GM21423 (cell line): ENCODE results near the gene HIF1A.

Experiments
- ATAC-seq: cut with Tn5 transposase; IDR thresholded peaks from one replicate; pipeline ENCODE4 v1.9.1; 2021; ENCODE audit warnings: mild to moderate bottlenecking, moderate library complexity; ENCODE audit not compliant: unreplicated experiment

The HIF1A gene

GRCh38 chr14:61672796-61673195 lies 22.5 kb upstream of the HIF1A start:
- no peak for ATAC-seq

DNA sequence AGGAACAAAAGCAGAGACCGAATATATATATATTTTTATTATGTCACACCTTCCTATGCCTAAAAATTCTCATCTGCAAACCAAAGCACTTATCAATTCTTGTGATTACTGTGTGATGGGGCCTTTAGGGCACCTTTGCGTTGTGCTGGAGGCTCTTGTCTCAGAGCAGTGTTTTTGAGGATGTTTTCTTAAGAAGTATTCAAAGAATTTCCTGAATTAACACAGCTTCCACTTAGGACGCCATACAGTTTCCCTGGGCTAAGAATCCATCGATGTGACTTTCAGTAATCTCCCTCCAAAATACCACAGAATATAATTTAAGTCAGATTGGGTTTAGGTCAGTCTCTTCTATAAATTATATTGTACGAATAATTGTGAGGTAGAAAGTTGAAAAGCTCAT lies 22.0 kb upstream of the HIF1A start:
- ATAC-seq: no peak

- no peak for ATAC-seq
Observed at GRCh38 chr14:61675291-61675690, 20.0 kb upstream of the HIF1A start.

DNA sequence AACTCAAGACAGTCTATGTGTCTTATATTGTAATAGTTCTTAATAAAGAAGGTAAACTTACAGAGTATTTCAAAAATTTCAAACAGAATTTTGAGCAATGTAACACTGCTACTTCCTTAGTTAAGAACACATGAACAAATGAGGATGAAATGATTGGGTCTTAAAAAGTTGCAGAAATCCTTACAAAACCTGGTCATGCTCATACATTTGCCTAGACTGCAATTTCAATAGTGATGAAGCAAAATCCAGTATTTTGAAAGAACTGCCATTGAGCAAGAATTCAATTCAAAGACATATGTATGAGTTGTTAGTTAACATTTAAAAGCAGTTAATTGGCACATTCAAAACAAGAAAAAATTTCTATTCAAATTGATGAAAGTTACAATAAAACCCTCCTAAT lies 17.8 kb upstream of the HIF1A start:
- ATAC-seq: no peak

GRCh38 chr14:61678975-61679374 lies 16.3 kb upstream of the HIF1A start:
- ATAC-seq: no peak

DNA sequence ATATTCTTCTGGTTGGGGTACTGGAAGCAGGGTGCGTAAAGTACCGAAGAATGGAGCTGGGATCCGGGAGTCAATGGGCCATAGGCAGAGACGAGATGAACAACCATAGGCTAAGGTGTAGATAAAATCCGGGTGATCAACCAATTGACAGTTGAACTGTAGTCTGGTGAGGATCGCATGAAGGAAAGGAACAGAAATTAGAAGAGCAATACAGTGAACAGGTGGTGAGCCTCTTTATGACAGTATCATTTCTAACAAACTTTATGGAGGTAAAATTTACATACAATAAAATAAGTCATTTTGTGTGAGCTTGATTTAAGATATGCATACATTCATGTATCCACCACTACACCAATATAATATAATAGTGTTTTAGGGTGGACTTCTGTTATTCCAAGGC lies 13.9 kb upstream of the HIF1A start:
- ATAC-seq: no peak

GRCh38 chr14:61683108-61683507 lies 12.2 kb upstream of the HIF1A start:
- no peak for ATAC-seq

- ATAC-seq: no peak
Observed at GRCh38 chr14:61690039-61690438, 5.3 kb upstream of the HIF1A start.

GRCh38 chr14:61690982-61691381 lies 4.3 kb upstream of the HIF1A start:
- ATAC-seq: no peak

DNA sequence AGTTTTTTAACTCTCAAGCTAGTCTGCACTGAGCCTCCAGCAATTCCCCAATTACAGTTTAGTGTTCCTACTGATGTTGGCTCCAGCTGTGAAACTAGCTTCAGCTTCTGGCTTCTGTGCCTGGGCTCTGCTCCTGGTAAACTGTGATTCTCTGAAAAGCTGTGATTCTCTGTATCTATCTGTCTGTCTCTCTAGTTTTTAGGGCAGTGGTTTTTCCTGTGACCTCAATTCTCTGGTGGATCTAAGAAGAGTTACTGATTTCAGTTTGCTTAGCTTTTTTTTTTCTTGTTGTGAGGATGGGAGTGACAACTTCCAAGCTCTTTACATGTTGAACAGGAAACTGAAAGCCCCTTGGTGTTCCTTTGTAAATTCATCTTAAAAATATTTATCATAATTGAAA lies 3.8 kb upstream of the HIF1A start:
- ATAC-seq: no peak

DNA sequence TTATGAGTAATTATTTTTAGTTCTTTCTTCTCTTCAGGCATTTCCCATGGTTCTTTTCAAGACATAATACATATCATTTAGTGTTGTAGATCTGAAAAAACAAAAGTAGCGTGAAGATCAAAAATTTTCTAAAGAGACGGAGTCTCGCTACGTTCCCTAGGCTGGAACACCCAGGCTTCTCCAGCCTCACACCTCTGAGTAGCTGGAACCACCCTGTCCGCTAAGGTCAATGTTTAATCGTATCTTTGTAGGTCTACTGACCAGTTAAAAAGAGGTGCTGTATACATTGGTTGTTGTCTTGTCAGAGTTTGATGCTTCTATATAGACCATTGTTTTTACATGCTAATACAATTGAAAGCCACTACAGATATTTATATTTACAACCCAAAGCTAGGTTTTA lies 1.3 kb upstream of the HIF1A start:
- ATAC-seq: no peak

GRCh38 chr14:61695695-61696527 lies 598 bp downstream of the HIF1A start:
- peak; percentile 4 for ATAC-seq

GRCh38 chr14:61696753-61697318 lies 1.5 kb downstream of the HIF1A start:
- ATAC-seq: no peak

- no peak for ATAC-seq
Observed at GRCh38 chr14:61698206-61698980, 3.1 kb downstream of the HIF1A start.

- ATAC-seq: no peak
Observed at GRCh38 chr14:61699027-61699426, 3.7 kb downstream of the HIF1A start.

- no peak for ATAC-seq
Observed at GRCh38 chr14:61700104-61700886, 5.0 kb downstream of the HIF1A start.

DNA sequence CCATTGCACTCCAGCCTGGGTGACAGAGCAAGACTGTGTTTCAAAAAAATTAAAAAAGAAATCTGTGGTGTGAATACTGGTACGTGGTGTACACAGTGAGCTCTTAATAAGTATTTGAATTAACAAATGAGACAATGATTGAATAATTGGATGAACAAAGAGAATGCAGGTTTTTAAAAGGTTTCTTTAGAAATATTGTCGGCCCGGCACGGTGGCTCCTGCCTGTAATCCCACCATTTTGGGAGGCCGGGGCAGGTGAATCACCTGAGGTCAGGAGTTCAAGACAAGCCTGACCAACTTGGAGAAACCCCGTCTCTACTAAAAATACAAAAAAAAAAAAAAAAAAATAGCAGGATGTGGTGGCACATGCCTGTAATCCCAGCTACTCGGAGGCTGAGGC lies 6.6 kb downstream of the HIF1A start:
- ATAC-seq: no peak

DNA sequence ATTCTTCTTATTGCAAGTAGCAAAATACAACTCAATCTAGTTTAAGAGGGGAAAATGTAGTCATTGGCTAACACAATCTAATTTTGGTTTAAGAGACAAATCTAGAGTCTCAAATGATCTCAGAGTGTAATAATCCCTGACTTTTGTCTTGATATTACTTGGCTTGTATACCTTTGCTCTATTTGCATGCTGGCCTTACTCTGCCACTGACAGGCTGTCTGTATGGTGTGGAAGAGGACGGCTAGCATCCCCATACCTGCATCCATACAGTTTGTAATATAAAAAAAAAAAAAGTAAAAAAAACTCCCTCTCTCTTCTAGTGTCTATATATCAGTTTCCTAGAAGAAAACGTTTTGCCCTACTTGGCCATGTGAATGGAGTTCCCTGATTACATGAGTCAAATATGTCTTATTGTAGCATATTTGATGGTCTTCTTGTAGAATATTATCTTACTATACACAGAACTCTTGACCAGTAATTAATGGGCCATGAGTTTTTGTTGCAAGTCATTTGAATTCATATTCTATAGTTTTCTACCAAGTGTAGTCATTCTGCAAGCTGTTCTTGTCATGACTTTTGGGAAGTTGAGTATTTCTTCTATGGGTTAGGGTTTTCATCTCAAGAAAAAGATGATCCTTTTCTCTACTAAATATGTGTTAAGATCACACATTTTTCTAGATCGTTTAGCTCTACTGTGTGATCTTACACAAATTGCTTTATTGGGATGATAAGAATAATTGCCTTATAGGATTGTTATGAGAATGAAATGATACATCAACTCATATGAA lies 8.2 kb downstream of the HIF1A start:
- ATAC-seq: no peak

DNA sequence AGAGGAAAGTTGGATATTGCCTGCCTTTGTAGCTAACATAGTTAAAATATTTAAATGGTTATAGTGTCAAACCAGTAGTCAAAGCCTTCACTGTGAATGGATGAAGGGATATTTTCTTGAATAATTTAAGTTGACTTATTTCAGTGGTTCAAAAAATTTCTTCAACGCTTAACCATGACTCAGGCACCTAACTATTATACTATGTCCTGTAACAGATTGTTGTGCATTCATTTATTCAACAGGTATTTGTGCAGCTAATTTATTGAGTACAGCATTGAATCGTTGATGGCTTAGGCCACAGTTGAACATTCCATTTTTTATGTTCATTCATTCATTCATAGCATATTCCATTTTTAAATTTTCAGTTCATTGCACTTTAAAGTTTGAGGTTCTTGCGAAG lies 9.2 kb downstream of the HIF1A start:
- no peak for ATAC-seq

GRCh38 chr14:61705017-61705416 lies 9.7 kb downstream of the HIF1A start:
- ATAC-seq: no peak
